SK-N-MC (cell line): ENCODE measurements around the gene HOXC13.

Experiments used
- DNase-seq: peaks from one replicate; pipeline ENCODE4 v3.0.0-alpha.2; 2011; ENCODE audit warnings: low read depth, low spot score
- H3K27ac ChIP-seq: fragments of 200-600 bp; sonication (generic); 2 replicates; pipeline ENCODE4 v1.5.1; 2016; ENCODE audit warnings: mixed run types
- H3K36me3 ChIP-seq: fragments of 200-600 bp; sonication (generic); 2 replicates; pipeline ENCODE4 v1.6.1; 2017; ENCODE audit warnings: antibody characterized with exemption, low read length, mixed read lengths; ENCODE audit not compliant: insufficient read depth
- H3K4me3 ChIP-seq: fragments of 200-600 bp; sonication (generic); 2 replicates; pipeline ENCODE4 v1.5.1; 2016
- H3K9ac ChIP-seq: fragments of 200-600 bp; sonication (generic); 2 replicates; pipeline ENCODE4 v1.8.0; 2017; ENCODE audit warnings: mixed run types, mixed read lengths; ENCODE audit not compliant: insufficient read length
- H3K9me3 ChIP-seq: fragments of 200-600 bp; sonication (generic); 2 replicates; pipeline ENCODE4 v1.6.1; 2017; ENCODE audit warnings: low read depth, mild to moderate bottlenecking, antibody characterized with exemption, low read length, moderate library complexity, mixed read lengths
- EZH2 ChIP-seq: fragments of 200-600 bp; sonication (generic); IDR thresholded peaks from one replicate; pipeline ENCODE4 v1.6.1; 2017; ENCODE audit warnings: antibody characterized with exemption
- FOXP2 ChIP-seq: optimal IDR thresholded peaks from 2 replicates; pipeline ENCODE3; 2011; ENCODE audit warnings: mild to moderate bottlenecking, moderate library complexity; ENCODE audit not compliant: insufficient read depth; ENCODE audit errors: extremely low read length, control extremely low read depth
- POLR2AphosphoS5 ChIP-seq: IDR thresholded peaks from 2 replicates; pipeline ENCODE4 v1.6.1; 2012; ENCODE audit warnings: mild to moderate bottlenecking, low read depth, low read length, borderline replicate concordance

Gene HOXC13

GRCh38 chr12:53965281-53966084, 26.9 kb downstream of the HOXC13 start:
- TF ChIP-seq EZH2 (no peak), FOXP2 (no peak), POLR2AphosphoS5 (no peak)
- H3K9ac ChIP-seq, result peak overlapping the region; percentile 84

GRCh38 chr12:53966085-53966384, 27.4 kb downstream of the HOXC13 start:
- no peak for TF ChIP-seq FOXP2
- no peak for TF ChIP-seq POLR2AphosphoS5
- no peak for TF ChIP-seq EZH2
- peak overlapping the region; percentile 94 for H3K4me3 ChIP-seq
- H3K27ac ChIP-seq, result peak overlapping the region; percentile 94
- H3K9me3 ChIP-seq, result no peaks in the 10 kb centered on the region
- DNase-seq, result no peak
- peak overlapping the region; percentile 84 for H3K9ac ChIP-seq
- peaks cover 25% of the 10 kb centered on the region for H3K36me3 ChIP-seq

More at GRCh38 chr12:53965281-53966084, 26.9 kb downstream of the HOXC13 start:
- H3K36me3 ChIP-seq, result peaks cover 25% of the 10 kb centered on the region
- peak overlapping the region; percentile 94 for H3K4me3 ChIP-seq
- H3K9me3 ChIP-seq, result no peaks in the 10 kb centered on the region
- DNase-seq, result no peak
- H3K27ac ChIP-seq, result peak overlapping the region; percentile 94

DNA sequence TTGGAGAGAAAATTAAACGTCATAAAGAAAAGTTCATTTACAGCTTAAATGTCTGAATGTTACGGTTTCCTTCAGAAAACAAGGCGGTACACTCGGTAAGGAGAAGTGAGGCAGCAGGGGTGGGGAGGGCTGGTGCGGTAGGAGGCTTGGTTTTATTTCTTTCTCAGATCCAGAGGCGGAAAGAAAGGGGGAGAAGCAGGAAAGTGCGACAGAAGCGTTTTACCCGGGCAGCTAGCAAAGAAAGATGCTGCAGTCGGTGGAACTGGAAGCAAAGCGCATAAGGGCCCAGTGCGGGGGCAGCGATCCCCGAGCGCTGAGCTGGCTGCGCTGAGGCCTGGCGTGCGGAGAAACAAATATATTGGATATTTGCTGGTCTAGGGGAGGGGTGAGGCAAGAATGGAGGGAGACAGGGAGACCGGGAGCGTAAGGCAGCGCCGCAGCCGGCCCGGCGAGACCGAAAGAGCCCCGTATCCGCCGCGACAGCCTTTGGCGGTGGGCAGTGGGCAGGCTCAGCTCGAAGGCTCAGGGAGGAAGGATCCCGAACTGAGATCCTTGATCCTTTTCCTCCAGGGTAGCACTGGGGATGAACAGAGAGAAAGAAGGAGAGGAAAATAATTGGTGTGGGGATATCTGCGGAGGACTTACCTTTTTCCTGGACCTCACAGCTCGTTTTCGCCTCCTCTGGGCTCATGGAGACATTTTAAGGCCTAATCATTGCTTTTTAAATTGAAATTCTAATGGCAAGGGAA, 27.9 kb downstream of the HOXC13 start:
- Histone ChIP-seq H3K9ac (peak overlapping the region; percentile 84), H3K27ac (peak overlapping the region; percentile 94), H3K36me3 (peaks cover 25% of the 10 kb centered on the region), H3K4me3 (peak overlapping the region; percentile 94), H3K9me3 (no peaks in the 10 kb centered on the region)
- no peak for DNase-seq
- TF ChIP-seq EZH2, result no peak
- TF ChIP-seq POLR2AphosphoS5, result no peak; the same call in 1 of the 2 replicates
- TF ChIP-seq FOXP2, result no peak

GRCh38 chr12:53967421-53967925, 28.8 kb downstream of the HOXC13 start:
- Histone ChIP-seq H3K9me3 (no peaks in the 10 kb centered on the region), H3K27ac (peak overlapping the region; percentile 94), H3K4me3 (peak overlapping the region; percentile 94), H3K36me3 (peaks cover 17% of the 10 kb centered on the region), H3K9ac (peak overlapping the region; percentile 84)
- no peak for DNase-seq
- no peak for TF ChIP-seq FOXP2
- TF ChIP-seq EZH2, result no peak
- no peak for TF ChIP-seq POLR2AphosphoS5

DNA sequence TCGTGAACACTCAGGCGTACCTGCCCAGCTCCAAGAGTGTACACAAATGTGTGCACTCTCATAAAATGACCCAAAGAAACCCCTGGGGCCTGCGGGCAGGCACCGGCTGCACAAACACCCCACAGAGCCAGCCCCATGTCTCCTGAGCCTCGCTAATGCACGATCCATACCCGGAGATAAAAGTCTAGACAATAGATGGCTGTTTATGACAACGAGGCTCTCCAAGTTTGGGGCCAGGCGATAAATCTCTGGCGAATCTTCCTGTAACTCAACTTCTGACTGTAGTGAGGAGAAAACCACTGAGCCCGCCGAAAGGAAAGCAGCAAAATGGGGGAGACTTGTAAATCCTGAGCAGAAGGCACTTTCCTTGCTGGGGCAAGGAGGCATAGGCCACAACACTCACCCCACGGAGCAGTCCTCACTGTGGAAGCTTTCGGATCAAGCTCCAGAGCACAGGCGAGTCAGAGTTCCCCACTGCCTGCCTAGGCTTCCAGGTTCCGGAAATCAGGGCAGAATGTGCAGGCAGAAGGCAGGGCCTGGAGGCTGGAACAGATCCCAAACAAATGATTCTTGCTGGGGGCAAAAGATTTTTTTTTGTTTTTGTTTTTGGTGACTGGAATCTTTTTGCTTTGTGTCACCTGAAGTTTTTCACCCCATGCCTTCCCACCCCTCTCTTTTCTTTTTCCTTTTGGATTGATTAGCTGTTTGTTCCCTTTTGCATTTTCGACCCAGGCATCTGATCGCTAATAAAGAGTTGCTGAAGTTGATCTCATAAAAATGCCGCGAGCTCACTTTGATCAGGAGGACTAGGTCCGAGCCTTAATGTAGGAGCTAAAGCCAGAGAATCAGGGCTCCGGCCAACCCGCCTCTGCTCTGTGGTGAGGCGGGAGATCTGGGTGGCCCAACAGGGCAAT, 29.8 kb downstream of the HOXC13 start:
- H3K9me3 ChIP-seq, result no peaks in the 10 kb centered on the region
- TF ChIP-seq POLR2AphosphoS5 (no peak; the same call in 1 of the 2 replicates), FOXP2 (peak; percentile 58)
- no peak for DNase-seq
- peaks cover 12% of the 10 kb centered on the region for H3K36me3 ChIP-seq
- H3K27ac ChIP-seq, result peak overlapping the region; percentile 94
- H3K9ac ChIP-seq, result peak overlapping the region; percentile 84
- peak overlapping the region; percentile 94 for H3K4me3 ChIP-seq

DNA sequence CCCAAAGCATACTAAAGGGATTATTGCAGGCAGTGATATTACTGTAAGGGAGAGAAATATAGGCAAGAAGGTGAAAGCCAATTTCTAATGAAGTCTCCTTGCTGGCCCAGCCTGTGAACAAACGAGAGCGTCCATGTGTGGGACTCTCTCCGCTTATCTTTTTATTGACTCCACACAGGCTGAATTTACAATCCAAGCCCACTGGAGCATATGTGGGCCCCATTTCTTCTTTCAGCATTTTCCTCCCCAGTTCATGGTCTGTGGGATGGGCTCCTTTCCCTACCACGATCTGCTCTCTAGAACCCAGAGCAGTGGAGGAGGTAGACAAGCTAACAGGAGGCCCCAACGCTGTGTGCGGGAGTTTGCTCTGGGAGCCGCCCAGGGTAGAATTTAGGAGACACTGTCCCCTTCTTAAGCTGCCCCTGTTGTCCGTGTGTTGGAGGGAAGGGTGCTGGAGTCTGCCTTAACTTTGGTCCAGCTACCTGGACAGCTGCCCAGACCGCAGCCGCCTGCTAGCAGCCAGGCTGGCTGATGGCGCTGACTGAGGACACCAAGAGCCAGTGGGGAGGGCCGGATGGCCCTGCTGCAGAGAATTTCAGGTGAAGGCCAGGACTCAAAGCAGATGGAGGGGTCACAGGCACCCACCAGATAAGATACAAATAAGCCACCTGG, 31.1 kb downstream of the HOXC13 start:
- Histone ChIP-seq H3K27ac (peak overlapping the region; percentile 94), H3K9me3 (no peaks in the 10 kb centered on the region), H3K36me3 (0 out of 2 replicates have a peak, but pooled peaks cover 6% of the 10 kb centered on the region), H3K4me3 (no peak overlapping the region), H3K9ac (no peak overlapping the region)
- TF ChIP-seq EZH2 (no peak), FOXP2 (no peak), POLR2AphosphoS5 (no peak)
- DNase-seq, result no peak

- no peak overlapping the region for H3K27ac ChIP-seq
- TF ChIP-seq POLR2AphosphoS5, result no peak
- no peak for TF ChIP-seq FOXP2
- TF ChIP-seq EZH2, result no peak
- DNase-seq, result no peak
- H3K9me3 ChIP-seq, result no peaks in the 10 kb centered on the region
- H3K9ac ChIP-seq, result no peak overlapping the region
- peaks cover 2% of the 10 kb centered on the region for H3K36me3 ChIP-seq
- H3K4me3 ChIP-seq, result no peak overlapping the region
These were observed 31.8 kb downstream of the HOXC13 start for GRCh38 chr12:53970451-53970850.
